ENCODE results near the gene SEL1L2.

SEL1L2 gene

DNA sequence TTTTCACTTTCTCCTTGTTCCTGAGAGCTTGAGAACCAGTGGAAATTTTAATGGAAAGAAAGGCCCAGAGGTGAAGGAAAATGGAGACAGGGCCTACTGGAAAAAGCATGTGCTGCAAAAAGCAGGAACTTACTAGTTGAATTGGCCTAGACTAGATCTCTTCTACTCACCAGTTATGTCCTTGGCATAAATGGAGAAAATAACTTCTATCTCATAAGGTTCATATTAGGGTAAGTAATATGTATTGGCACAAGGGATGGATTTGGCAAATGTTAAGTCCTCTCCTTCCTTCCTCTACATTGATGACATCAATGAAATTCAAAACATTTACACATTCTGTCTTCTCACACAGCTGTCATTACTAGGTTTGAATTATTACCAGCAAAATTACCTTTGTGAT lies 131.5 kb downstream of the SEL1L2 start:
- DNase-seq = no peak

DNA sequence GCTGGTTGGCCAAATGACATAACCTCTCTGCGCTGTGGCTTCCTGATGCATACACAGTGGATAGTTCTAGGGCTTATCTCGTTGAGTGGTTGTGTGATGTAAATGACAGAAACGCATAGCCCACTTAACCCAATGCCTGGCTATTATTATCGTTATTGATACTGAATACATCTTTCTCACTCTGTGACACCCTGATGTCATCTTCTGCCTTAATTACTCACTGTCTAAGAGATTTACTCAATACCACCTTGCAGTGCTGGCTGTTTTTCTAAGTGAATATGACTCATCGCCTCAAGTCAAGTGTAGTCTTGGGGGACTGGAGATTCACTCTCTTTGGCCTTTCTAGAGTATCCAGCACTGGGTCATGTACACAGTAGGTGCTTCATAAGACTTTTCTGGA lies 132.0 kb downstream of the SEL1L2 start:
- DNase-seq = no peak

DNA sequence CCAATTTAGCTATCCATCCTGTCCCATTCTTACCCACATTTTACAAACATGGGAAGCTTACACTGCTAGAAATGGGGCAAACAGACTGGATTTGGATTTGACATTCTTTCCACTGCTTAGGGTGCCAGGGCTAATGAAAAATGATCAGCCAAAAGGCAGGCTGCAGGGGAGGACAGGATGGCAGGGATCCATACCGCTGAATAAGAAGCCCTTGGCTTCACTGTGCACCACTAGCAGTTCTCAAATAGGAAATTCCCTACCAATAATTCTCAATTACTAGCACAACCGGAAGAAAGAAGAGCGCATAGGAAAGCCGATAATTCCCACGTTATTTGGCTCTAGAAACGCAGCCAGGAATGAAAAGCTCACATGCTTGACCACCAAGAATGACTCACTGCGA lies 132.5 kb downstream of the SEL1L2 start:
- no peak for DNase-seq

DNA sequence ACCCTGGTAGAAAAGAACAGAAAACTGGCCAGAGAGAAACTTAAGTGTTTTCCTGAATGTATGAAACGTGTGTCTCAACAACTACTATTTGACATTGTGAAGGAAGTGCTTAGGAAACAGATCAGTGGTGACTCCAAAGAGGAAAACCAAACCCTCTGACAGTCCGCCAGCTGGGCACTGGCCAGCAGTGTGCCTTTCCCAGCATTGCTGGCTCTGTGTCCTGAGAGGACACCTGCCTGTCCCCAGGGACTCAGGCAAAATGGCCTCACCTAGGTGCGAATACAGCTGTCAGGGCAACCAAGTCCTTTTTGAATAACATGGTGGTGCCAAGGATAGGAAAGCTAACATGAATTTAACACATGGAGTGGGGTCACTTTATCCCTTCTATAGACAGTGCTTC lies 133.1 kb downstream of the SEL1L2 start:
- DNase-seq = no peak

DNA sequence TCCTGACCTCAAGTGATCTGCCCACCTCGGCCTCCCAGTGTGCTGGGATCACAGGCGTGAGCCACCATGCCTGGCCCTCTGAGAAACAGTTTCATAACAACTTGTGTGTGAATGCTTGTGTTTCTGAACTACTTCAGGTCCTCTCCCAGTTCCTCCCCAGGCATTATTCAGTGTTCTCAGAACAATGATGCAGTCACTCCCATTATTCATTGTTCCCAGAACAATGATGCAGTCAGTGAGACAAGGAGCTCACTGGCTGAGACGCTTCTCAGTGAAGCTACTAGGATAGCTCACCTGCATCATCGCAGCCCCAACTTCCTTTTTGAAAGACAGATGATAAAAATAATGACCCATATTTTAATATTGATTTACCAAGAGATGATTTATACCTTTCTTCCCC lies 134.1 kb downstream of the SEL1L2 start:
- DNase-seq = no peak

DNA sequence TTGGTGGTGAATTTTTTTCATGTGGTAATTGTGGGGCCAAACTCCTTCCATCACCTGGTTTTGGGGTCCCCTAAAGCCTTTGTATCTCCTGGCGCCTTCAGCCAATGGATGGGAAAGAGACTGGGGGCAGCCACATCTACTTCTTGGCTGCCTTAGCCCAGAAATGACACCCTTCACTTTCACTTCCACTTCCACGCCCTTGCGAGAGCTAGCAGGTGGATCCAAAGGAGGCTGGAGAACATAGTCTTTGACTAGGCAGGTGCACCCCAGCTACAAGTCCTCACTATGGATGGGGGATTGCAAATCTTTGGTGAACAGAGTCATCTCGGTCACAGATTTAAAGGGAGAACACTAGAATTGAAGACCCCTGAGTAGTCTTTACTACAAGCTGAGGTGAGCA lies 134.8 kb downstream of the SEL1L2 start:
- no peak for DNase-seq

DNA sequence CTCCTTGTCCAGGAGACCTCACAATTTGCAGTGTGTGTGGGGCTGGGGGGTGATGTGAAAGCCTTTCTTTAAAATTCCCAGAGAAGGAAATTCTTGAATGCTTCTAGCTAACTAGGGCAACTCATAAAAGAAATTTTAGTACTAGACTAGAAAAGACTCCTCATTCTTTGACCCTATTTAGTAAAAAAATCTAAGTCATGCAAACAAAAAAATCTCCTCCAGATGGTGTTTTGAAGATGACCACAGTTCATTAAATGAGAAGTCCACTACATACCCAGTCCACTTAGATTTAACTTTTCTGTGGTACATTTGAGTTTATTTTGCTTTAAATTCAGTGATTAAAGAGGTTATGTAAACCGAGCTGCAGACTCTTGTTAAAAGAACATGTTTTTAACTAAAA lies 138.1 kb downstream of the SEL1L2 start:
- DNase-seq = no peak

DNA sequence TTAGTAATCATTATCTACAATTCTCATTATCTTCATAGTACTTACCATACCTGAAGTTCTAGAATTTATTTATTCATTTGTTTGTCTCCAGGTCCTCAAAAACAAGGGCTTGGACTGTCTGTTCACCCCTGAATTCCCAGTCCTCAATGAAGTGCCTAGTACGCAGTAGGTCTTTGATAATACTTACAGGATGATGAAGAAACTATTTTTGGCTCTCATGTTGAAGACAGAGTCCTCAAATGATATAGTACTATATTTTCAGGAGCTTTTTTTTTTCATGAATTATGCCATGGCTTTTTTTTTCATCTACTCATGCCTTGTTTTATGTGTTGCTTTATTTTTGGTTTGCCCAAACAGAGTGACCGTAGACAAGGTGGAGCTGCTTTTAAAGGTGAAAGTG lies 139.1 kb downstream of the SEL1L2 start:
- DNase-seq = no peak

DNA sequence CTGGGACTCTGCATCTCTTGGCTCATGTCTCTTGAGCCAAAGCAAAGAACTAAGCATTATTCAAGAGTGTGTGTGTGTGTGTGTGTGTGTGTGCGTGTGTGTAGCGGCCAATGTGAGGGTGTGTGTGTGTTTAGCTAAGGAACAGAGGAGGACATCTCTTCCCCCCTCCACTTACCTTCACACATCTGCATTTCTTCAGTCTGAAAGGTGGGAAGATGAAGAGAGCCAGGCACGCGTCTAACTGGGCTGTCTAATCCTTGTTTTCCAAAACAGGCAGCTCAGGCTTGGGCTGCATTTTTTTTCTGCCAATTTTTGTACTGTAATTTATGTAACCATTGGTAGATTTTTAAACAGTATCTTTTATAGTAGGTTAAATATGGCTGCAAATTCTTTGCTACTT lies 146.1 kb downstream of the SEL1L2 start:
- no peak for DNase-seq

DNA sequence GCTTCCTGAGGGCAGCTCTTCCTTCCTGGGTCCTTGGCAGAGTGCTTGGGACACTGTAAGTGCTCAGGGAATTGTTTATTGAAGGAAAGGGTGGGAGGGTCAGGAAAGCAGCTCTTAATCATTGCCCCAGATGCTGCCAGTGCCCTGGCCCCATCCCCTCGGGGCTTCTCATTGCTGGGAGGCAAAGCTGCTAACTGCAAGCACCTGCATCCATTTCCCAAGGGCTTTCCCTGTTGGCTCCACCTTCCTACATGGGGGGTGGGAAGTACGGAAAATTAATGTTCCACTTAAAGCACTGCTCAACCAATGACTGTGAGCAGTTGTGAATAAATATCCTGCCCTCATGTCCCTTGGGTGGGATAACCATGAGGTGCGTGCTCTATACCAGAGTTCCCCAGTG lies 149.2 kb downstream of the SEL1L2 start:
- no peak for DNase-seq

DNA sequence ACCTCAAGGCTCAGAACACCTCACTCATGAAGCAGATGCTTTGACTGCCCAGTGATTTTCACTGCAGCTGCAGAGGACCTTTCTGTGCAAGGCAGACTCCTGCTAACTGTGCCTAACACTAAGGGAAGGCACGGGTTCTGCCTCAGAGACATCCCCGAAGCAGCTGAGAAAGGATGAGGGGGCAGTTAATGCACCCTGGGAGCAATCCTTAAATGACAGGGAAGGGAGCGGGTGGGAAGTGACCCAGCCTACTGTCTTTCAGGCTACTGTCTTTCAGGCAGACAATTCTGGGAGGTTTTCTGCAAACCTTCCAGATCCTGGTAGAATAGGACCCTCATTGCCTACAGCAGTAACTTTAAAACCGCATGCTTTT lies 150.3 kb downstream of the SEL1L2 start:
- no peak for DNase-seq

DNA sequence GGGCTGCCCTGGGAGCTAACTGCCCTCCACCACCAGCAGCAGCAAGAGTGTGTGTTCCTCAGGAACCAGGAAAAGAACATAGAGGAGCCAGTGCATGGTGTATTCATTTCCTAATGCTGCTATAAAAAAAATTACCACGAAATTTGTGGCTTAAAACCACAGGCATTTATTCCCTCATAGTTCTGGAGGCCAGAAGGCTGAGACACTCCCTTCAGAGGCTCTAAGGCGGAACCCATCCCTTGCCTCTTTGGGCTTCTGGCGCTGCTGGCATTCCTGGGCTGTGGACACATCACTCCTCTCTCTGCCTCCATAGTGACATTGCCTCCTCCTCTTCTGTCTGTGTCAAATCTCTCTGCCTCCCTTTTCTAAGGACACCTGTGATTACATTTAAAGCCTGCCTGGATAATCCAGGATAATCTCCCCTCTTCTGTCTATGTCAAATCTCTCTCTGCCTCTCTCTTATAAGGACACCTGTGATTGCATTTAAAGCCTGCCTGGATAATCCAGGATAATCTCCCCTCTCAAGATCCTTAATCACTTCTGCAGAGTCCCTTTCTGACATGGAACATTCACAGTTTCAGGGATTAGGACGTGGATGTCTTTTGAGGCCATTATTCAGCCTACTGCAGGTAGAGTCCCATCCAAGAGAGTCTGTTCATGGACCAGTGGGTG lies 150.9 kb downstream of the SEL1L2 start:
- DNase-seq = no peak

DNA sequence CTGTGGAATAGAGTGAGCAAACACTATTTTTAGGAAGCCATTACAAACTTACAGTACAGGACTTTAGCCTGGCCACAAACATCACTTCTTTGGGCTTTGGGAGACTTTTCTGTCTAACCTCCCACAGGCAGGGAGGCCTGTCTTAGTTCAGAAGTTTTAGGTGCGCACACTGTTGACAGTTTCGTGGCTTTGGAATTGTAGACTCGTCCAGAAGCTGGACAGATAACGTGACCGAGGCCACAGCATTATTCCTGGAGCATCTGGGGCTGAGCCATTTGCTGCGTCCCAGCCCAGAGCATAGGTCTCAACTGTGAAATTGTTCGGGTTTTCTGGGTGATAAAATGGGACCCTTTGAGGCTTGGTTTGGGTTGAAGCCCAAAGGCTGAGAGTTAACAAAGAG lies 151.8 kb downstream of the SEL1L2 start:
- no peak for DNase-seq

DNA sequence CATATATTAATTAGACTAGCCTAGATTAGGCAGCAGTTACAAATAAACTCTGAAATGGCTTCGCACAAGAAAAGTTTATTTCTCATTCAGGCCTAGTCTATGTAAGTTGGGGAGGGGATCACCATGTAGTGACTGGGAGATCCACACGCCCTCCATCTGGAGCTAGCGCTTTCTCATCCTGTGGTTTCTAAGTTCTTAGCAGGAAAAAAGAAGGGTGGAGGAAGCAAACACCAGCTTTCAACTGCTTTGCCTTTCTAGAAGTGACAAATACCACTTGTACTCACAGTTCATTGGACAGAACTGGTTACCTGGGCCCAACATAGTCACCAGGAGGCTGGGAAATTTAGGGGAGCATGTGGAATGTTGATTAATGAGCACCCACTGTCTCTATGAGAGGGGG lies 158.9 kb downstream of the SEL1L2 start:
- DNase-seq = no peak

DNA sequence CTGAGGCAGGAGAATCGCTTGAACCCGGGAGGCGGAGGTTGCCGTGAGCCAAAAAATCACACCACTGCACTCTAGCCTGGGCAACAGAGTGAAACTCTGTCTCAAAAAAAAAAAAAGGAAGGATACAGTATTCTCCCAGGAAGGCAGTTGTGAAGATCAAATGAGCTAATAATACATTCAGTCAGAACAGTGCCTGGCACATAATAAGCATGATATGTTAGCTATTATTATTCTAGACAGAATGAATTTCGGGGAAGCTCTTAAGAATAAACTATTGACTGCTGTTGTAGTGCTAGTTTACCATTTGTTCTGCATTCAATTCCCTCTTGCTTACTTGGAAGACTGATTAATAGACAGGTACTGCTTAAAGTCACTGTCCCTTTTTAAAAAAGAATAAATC lies 164.9 kb downstream of the SEL1L2 start:
- DNase-seq = no peak

DNA sequence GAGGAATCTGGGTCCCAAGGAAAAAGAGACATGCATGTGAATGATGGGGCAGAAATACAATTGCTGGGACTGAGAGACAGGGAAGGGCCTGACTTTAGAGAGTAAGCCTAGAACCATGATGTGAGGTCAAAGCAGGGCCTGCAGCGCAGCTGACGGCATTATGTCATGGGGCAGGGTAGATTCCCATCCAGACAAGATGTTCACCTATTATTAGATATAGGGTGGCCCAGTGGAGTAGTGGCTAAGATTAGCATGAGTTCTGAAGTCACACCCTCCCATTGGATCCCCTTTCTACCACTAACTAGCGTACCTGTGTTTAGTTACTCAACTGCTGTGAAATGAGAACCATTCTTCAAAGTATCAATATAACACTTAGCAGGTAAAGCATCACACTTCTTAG lies 166.0 kb downstream of the SEL1L2 start:
- DNase-seq = no peak

DNA sequence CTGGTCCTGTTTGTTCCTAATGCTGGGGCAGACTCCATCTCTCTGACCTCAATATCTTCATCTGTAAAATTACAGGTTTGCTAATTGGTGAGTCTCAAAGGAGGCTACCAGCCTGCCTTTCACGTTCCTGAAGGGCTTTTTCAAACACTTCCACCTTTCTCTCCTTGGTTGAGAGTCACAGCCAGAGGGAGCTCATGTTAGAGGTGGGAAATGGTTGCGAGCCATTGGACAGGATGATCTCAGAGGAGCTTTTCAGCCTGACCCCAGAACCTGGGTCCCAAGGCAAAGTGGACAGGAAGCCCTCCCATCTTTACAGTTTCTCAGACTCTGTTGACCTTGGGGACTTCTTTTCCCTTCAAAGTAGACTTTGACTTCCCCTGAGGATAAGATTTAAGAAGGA lies 168.0 kb downstream of the SEL1L2 start:
- no peak for DNase-seq

DNA sequence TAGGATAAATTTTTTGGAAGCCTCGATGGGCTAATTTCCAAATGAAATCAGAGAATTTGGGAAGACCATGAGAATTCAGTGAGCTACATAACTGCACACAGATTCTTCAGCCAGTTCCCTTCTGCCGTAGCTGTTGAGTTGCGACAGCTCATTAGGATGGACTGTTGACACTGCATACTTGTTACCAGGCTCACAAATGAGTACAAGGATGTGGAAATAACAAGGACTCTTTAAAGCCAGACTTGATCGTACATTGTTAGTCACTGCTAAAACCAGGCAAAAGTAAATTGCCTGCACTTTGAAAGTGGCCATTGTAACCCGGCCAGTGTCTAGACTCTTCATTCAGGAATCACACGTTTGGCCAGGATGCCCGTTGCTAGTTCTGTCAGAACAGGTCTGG lies 168.5 kb downstream of the SEL1L2 start:
- no peak for DNase-seq

DNA sequence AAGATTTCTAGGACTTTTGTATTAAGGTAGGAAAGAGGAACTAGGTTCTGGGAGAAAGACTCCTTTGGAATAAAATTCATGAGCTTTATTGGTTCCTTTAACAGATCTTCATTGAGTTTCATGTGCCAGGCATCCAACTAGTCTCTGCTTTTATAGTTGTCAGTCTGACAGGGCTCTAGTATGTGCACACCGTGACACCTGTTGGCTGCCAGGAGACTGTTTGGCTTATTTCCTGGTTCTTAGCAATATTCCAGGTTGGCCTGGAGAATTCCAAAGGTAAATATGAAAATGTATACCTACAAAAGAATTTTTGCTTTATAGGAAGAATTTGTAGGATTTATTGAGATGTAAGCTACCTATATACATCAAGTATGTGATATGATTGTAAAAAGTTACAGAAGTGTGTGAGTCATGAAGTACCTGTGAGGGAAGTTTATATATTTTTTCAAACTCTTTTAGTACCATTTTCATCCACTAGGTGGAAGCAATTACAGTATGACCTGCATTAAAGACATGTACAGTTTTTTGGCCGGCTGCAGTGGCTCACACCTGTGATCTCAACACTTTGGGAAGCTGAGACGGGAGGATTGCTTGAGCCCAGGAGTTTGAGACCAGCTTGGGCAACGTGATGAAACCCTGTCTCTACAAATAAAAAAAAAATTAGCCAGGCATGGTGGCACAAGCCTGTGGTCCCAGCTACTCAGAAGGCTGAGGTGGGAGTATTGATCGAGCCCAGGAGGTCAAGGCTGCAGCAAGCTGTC lies 170.3 kb downstream of the SEL1L2 start:
- peak; percentile 16 for DNase-seq

DNA sequence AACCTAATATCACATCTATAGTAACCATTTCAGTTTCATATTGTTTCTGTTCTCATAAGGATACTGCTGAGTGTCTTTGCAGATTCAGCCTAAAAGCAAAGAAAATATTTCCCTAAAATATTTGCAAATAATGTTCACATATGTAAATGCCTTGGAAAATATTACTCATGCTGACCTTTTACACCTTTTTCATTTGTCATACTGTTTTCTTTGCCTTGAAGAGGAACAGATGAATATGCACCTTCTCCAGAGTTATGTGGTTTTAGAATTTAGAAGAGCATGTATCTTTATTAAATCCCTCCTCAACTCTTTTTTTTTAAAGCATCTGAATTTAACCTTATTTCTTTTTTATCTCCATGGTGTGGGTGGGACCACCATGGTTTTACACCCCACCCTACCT lies 173.1 kb downstream of the SEL1L2 start:
- DNase-seq = no peak

DNA sequence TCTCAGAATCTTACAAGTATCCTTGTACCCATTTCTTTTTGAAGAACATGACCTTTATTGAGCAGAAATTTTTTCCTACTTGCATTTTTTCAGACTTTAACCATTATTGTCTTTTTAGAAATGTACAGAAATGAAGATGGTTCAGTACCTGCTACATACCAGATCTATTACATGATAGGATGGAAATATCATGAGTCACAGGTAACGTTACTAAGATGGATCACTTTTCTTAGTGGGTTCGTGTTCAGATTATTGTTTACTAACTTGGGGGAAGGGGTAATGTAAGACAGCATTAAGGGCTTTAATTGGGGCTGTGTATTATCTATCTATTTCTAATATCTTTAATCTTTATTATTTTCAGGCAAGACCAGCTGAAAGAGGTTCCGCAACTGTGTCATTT lies 173.7 kb downstream of the SEL1L2 start:
- no peak for DNase-seq

DNA sequence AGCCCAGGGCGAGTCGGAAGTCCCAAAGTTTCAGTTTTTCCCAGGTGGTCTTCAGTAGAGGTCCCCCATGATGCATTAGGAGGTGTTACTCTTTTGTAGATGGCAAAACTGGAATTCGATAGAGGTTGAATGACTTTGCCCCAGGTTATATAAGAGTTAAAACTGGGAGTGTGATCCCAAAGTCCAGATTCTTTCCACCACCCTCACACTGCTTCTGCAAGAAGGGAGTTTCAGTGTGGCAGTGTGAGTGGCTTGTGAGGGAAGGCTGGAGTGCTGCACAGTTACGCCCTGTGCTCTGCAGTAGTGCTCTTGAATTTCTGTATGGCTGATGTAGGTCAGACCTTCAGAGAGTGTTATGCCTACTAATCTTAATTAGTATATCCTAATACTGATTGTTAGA lies 175.7 kb downstream of the SEL1L2 start:
- DNase-seq = no peak

DNA sequence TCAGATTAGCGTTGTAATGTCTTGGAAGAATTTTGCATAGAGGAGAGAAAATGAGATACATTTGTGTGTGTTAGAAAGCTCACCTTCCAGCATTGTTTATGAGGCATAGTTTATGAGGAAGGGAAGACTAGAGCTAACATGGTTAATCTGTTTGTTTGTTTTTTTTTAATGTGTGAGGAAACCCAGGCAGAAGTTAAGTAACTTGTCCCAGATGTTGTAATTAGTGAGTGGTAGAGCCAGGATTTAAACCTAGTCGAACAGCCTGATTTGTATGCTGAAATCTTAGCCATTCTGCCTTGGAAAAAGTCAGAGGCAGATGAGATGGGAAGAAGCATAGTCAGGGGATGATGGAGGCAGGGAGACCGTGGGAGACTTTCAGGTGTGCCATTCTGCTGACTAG lies 176.5 kb downstream of the SEL1L2 start:
- DNase-seq = no peak

DNA sequence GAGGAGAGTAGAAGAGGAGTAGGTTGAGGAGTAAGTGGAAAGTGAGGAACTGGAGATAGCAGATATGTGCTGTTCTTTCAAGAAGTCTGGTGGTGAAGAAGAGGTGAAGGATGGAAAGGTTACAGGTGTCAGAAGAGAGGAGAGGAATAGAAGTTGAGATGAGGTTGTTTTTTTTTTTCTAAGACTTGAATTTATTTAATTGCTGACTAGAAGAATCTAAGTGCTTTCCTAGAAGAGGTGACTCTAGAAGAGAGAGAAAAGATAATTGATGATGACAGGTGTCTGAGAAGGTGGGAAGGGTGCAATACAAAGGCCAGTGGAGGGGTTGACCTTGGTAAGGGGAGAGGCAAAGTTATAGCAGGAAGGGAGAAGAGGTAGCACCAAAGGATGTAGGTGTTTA lies 180.0 kb downstream of the SEL1L2 start:
- DNase-seq = no peak

DNA sequence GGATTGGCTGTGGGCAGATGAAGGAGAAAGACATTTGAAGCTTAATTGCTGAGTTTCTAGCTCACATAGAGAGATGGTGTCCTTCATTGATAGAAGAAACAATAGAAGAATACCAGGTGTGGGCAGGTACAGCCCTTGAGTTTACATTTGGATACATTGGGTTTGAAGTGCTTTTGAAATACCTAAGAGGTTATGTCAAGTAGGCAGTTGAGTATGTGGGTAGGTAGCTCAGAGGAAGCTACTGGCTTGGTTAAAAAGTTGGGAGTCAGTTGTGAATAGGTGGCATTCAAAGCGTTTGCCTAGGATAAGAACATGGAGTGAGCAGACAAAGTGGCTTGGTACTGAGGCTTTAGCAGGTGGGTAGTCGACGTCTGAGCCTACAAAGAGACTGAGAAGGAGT lies 180.6 kb downstream of the SEL1L2 start:
- no peak for DNase-seq

All from activated CD4-positive, alpha-beta T cell treated with anti-CD3 and anti-CD28 coated beads for 48 hours (primary cell).